GM21717 (cell line): Measurements from ENCODE around the gene CYP3A5.
"Not testable (repeated sequence)": the region's sequence is repeated elsewhere in the genome, so short reads cannot be mapped to it uniquely, and the experiment has no call there.

Experiments used
- ATAC-seq: cut with Tn5 transposase; IDR thresholded peaks from one replicate; pipeline ENCODE4 v1.9.1; 2021; ENCODE audit warnings: mild to moderate bottlenecking, moderate library complexity; ENCODE audit not compliant: unreplicated experiment

CYP3A5 gene

GRCh38 chr7:99643464-99643863 is 36.3 kb downstream of the CYP3A5 start:
- no peak for ATAC-seq

- no peak for ATAC-seq
These were observed 37.8 kb downstream of the CYP3A5 start for GRCh38 chr7:99642027-99642426.

- no peak for ATAC-seq
These were observed 40.5 kb downstream of the CYP3A5 start for GRCh38 chr7:99639267-99639666.

DNA sequence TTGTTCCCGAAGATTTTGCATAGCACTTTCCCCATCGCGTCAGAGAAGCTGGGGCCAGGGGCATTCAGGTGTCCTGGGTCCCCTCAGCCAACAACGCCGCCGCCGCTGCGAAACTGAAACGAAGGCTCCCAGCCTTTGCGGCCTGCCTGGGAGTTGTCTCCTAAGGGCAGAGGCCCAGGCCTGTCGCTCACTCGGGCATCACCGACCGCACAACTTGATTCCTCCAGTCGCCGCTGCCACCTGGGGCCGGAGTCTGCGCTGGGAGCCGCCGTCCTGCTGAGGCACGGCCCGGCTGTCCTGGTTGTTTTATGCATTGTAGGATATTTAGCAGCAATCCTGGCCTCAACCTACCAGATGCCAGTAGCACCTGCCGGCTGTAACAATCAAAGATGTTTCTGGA is 41.1 kb downstream of the CYP3A5 start:
- ATAC-seq = no peak

DNA sequence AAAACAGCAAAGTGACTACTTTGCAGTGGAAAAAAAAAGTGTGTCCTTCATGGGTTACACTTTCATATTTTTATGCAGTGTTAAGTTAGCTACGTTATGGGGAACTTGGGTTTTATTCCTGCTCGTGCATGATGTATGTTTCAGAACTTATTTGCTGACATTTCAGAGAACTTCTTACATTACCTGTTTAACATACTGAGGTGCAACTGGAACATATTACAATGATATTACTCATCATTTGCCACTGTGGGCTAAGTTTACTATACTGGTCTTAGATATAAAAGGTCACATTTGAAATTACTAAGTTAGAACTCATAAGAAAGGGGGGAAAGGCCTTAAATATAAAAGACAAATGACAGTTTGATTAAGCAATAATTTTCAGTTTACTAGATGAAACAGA is 42.4 kb downstream of the CYP3A5 start:
- not testable (repeated sequence) for ATAC-seq

DNA sequence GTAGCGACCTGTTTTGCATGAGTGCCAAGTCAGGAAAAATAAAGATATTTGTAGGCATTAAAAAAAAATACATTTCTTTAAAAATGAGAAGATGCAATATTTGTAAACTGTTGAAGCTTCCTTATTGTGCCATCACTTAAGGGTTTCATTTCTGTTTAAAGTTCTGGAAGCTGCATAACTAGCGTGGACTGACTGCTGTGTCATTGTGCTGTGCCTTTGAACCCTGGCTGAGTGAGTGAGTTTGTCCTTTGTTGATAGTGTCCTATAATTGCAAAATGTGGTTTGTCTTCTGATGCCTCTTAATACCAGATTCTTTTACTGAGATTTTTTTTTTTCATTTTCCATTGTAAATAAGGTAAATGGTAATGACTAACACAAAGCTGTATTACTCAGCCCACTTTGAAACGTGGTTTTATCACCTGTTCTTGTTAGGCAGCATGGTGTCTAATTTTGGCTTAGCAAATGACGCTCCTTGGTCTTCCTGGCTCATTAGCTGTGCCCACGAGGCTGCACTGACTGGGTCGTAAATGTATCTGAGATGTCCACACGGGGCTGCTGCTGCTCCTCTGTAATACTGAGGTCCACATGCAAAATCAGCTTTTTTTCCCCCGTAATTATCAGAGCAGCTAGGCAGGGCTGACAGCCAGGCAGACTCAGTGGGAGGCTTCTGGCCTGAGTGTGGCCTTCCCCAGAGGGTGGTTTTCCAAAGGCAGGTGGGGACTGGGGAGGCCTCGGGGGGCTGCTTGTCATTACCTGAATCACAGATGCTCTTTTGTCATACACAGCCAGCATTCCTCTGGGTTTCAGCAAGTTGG is 48.3 kb downstream of the CYP3A5 start:
- no peak for ATAC-seq

GRCh38 chr7:99629643-99630042 is 50.2 kb downstream of the CYP3A5 start:
- no peak for ATAC-seq

DNA sequence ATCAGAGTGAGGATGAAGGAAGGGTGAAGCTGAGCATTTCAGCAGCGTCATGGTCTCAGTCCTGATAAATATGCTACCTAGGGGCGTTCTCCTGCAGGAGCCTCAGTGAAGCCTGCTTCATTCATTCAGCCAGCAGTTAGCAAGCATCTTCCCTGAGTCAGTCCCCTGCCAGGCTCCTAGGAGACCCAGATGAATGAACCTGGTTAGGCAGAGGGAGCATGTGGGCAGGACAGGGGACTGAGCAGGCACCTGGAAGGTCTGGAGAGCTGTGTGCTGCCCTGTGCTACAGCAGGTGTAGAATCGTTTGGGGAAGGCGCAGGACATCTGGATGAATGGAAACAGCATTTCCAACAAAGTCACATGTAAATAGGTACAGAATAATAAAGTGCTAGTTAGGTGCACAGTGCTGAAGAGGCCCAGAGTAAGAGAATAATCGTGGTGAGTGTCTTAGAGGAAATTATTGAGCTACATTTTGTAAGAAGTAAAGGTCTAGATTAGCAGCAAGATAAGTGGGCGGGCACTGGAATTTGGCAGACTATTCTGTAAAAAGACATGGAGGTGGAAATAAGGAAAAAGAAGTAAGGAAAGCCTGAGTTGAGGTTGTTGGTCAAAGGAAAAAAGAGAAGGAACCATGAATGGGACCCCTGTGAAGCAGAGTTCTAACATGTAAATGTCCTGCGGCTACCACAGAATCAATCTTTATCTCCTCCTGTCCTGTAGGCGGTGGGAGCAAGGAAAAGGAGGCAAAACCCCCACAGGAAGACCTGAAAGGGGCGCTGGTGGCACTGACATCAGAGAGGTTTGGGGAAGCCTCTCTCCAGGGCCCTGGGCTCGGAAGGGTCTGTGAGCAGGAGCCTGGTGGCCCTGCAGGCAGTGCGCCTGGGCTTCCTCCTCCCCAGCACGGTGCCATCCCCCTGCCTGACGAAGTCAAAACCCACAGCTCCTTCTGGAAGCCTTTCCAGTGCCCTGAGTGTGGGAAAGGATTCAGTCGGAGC is 51.0 kb downstream of the CYP3A5 start:
- ATAC-seq = no peak

- ATAC-seq = no peak
These were observed 52.3 kb downstream of the CYP3A5 start for GRCh38 chr7:99627513-99627912.

DNA sequence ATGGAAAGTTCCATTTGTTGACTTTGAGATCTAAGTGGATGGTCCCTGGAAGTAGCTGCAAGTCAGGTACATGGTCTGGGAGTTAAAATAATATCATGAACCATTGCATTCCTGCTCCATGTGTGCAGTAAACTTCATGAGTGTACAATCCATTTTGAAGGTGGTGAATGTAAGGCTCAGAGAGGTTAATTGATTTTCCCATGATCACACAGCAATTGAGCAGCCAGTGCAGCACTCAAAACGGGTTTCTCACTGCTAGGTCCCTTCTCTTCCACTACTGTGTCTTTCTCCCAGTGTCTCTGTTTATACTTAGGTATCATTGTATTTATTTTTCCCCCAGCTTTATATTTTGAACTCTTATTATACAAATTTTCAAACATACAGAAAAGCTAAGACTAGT is 53.1 kb downstream of the CYP3A5 start:
- no peak for ATAC-seq

DNA sequence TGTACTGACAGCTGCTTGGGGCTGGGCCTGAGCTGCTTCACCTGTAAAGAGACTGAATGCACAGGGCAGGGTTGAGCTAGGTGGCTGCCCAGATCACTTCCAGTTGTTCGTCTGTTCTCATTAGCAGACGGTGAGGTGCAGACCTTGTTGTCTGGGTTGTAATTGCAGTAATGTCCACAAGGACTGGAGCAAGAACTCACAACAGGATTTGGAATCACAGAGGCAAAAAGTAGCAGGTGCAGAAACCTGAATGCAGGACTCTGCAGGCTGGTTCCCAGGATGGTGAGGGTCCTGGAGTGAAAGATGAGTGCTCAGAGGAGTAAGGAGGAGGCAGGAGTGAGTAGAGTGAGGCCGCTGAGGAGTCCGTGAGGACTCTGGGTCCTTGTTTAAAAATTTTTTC is 53.8 kb downstream of the CYP3A5 start:
- ATAC-seq = no peak

- ATAC-seq = no peak
These were observed 54.5 kb downstream of the CYP3A5 start for GRCh38 chr7:99625321-99625720.

- no peak for ATAC-seq
These were observed 55.3 kb downstream of the CYP3A5 start for GRCh38 chr7:99624484-99624883.

DNA sequence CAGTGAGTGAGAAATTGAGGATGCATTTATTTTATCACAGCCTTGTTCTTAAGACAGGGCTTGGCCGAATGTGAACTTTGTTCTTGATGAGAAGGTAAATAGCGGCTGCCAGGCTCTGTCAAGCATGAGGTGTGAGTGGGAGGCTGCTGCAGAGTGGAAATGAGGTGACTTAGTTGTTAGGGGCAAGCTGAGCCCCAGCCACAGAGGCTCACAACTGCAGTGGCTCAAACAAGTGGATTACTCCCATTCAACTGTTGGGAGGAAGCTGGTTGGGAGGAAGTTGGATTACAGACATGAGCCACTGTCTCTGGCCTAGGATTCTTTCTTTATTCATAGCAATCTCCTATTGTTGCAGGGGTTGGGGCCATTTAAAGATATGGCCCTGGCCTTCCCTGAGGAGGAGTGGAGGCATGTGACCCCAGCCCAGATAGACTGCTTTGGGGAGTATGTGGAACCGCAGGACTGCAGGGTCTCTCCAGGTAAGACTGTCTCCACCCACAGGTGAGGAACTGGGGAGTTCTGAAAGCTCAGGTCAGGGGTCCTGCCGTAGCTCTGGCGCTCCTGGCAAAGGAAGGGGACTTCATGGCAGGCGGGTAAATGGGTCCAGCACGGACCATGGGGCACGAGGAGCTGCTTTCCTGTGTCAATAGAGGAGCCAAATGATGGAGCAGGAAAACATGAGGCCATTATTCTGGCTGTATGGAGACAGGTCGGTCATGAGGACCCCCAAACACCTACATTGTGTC is 55.9 kb downstream of the CYP3A5 start:
- ATAC-seq = no peak

- no peak for ATAC-seq
These were observed 56.6 kb downstream of the CYP3A5 start for GRCh38 chr7:99623091-99623693.

- ATAC-seq = no peak
These were observed 57.2 kb downstream of the CYP3A5 start for GRCh38 chr7:99622596-99622995.

DNA sequence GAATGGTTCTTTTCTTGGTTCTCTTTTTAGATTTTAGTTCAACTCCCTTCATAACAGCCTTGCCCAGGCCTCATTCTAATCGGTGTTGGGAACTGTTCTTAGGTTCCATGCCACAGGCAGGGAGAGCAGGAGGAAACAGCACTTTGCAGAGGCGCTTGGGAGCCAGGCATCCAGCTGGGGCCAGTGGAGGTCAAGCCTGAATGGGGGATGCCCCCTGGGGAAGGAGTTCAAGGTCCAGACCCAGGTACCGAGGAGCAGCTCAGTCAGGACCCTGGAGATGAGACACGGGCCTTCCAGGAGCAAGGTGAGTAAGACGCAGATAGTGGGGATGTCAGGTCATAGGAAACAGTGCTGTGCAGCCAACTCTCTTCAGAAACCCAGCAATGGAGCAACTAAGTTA is 58.5 kb downstream of the CYP3A5 start:
- ATAC-seq = no peak

GRCh38 chr7:99619571-99620130 is 60.1 kb downstream of the CYP3A5 start:
- no peak for ATAC-seq

DNA sequence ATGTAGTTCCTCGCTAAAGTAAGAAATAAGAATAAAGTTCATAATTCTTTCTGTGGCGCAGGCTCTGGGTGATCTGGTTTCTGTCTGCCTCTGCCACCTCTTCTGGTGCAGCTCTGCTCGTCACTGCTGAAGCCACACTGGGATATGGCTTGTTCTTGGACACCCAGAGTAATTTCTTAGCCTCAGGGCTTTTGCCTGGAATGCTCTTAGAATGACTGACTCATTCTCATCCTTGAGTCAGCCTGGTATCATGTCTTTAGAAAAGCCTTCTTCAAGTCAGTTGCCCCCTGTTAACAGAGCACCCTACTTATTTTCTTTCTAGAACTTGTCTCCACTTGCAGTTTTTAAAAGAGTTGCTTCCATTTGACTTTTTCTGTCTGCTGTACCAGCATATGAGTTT is 61.1 kb downstream of the CYP3A5 start:
- ATAC-seq = no peak

- ATAC-seq = no peak
These were observed 62.5 kb downstream of the CYP3A5 start for GRCh38 chr7:99617192-99617781.
